NK-92 (cell line): ENCODE data around the gene GLI1.
"Not testable (repeated sequence)": the region's sequence is repeated elsewhere in the genome, so short reads cannot be mapped to it uniquely, and the experiment has no call there.

ENCODE experiments used
- DNase-seq: peaks from one replicate; lab custom pipeline; 2025; ENCODE audit not compliant: unreplicated experiment; lab: John Stamatoyannopoulos, UW

Gene GLI1

GRCh38 chr12:57459750-57460467 lies at the start of gene GLI1:
Gene GLI1, plus strand, starts transcription at chr12:57459785. Its CDS starts 3,907 bp downstream, at chr12:57463692.
- DNase-seq = no peak

DNA sequence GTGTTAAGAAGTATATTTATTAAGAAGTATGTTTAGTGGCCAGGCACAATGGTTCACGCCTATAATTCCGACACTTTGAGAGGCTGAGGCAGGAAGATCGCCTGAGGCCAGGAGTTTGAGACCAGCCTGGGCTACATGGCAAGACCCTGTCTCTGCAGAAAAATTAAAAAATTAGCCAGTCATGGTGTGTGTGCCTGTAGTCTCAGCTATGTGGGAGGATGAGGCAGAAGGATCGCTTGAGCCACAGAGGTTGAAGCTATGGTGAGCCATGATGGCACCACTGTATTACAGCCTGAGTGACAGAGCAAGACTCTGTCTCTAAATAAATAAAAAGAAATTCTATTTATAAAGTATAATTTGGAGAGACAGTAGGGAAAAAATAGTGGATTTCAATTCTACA lies 49.1 kb upstream of the GLI1 start:
- no peak for DNase-seq

DNA sequence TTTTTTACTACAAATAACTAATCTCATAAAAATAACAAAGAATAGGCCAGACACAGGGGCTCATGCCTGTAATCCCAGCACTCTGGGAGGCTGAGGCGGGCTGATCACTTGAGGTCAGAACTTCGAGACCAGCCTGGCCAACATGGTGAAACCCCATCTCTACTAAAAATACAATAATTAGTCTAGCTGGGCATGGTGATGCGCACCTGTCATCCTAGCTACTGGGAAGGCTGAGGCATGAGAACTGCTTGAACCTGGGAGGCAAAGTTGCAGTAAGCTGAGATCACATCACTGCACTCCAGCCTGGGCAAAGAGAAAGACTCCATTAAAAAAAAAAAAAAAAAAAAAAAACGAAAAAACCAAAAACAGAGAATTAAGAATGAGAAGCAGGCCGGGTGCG lies 45.4 kb upstream of the GLI1 start:
- not testable (repeated sequence) for DNase-seq

DNA sequence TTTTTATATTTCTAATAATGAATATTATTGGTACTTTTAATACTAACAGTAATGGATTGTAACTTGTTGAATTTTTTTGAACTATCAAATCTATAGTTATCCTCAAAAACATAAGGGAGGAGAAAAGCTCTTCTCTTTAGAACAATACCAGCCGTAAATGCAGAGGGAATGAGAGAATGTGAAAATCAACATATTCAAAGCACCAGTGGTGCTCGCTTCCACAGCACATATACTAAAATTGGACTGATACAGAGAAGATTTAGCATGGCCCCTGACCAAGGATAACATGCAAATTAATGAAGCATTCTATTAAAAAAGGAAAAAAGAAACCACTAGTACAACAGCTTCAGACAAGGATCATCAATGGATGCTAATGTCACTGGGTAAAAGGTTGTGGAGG lies 44.5 kb upstream of the GLI1 start:
- no peak for DNase-seq

GRCh38 chr12:57416039-57416996 lies 43.3 kb upstream of the GLI1 start:
- DNase-seq = no peak

DNA sequence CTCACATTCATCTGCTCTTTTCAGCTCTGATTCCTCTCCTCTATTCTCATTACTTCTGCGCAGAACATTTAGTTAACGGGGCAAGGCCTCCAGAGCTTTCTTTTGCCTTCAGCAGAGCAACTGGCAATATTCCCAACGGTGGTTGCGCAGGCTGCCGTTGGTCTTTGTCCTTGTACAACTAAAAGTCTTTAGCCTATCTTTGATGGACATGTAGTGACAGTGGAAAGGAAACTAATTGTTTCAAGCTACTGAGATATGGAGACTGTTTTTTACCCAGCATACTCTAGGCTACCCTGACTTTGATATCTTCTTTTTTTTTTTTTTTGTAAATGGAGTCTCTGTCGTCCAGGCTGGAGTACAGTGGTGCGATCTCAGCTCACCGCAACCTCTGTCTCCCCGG lies 41.3 kb upstream of the GLI1 start:
- no peak for DNase-seq

GRCh38 chr12:57419495-57419894 lies 40.1 kb upstream of the GLI1 start:
- DNase-seq = no peak

DNA sequence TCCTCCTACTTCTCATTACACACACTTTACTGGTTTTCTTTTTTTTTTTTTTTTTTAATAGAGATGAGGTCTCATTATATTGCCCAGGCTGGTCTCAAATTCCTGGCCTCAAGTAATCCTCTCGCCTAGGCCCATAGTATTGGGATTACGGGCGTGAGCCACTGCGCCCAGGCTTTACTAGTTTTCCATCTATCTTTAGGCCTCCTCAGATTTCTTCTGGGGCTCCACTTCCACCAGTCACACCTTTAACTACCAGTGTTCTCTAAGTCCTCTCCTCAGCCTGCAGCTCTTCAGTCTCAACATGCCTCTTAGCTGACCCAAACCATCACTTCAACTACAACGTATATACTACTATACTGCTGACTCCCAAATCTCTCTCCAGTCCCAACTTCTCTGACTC lies 39.1 kb upstream of the GLI1 start:
- DNase-seq = no peak

DNA sequence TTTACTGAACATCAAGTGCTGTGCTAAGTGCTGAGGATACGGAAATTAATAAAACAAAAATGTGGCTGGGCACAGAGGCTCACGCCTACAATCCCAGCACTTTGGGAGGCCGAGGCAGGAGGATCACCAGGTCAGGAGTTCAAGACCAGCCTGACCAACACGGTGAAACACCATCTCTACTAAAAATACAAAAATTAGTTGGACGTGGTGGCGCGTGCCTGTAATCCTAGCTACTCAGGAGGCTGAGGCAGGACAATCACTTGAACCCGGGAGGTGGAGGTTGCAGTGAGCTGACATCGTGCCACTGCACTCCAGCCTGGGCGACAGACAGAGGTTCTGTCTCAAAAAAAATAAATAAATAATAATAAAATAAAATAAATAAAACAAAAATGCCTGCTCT lies 32.6 kb upstream of the GLI1 start:
- not testable (repeated sequence) for DNase-seq

DNA sequence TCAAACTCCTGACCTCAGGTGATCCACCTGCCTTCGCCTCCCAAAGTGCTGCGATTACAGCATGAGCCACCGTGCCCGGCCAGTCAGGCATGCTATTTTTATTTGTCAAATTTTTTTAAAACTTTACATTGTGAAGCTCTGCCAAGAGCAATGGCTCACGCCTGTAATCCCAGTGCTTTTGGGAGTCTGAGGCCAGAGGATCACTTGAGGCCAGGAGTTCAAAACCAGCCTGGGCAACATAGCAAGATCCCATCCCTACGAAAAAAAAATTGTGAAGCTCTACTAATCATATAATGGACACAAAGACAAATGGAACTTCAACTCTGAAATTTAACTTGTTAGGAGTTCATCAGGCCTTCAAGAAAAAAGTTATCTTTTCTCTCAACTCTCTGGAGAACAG lies 30.6 kb upstream of the GLI1 start:
- DNase-seq = no peak

DNA sequence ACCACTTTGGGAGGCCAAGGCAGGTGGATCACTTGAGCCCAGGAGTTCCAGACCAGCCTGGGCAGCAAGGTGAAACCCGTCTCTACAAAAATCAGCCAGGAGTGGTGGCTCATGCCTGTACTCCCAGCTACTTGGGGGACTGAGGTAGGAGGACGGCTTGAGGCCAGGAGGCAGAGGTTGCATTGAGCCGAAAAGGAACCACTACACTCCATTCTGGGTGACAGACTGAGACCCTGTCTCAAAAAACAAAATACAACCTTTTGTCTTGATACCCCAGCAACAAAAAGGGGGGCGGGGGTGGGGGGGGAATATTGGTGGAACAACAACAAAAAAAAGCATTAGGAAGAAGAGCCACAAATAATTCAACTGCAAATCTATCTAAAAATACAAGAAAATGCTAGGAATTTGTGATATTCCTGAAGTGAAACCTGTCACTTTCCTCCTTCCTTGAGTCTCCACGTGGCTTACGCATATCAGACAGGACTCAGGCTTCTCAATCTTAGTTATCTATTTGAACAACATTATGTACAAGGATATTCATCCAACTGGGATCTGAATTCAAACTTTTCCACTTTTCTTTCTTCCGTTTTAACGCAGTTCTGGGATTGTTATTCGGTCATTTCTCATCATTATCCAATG lies 30.0 kb upstream of the GLI1 start:
- DNase-seq = no peak

GRCh38 chr12:57430112-57430930 lies 29.3 kb upstream of the GLI1 start:
- no peak for DNase-seq

GRCh38 chr12:57430931-57431566 lies 28.5 kb upstream of the GLI1 start, which contains the start of gene R3HDM2:
Gene R3HDM2, minus strand, starts transcription at chr12:57431043. Its CDS starts 120,615 bp downstream, at chr12:57310428.
- peak; percentile 72 for DNase-seq

DNA sequence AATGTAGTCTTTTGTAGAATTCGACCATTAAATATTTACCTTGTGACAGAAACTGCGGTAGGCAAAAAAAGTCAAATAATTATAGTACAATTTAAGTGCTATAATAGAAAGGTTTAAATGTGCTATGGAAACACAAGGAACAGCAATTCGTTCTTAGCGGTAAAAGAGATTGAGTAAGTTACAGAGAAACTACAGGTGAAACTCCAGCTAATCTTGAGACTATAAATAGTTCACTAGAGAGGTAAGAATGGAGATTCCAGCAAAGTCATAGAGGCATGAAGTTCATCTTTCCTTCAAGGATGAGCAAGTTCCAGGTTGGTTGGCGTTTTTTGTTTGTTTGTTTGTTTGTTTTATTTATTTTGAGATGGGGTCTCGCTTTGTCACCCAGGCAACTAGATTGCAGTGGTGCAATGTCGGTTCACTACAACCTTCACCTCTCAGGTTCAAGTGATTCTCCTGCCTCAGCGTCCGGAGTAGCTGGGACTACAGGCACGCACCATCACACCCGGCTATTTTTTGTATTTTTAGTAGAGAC lies 27.9 kb upstream of the GLI1 start:
- DNase-seq = no peak

- DNase-seq = no peak
These were observed 26.2 kb upstream of the GLI1 start for GRCh38 chr12:57433370-57433769.

- no peak for DNase-seq
These were observed 24.9 kb upstream of the GLI1 start, which contains the start of gene INHBC for GRCh38 chr12:57434517-57435223. Gene INHBC, plus strand, starts transcription at chr12:57434784. Its CDS starts 103 bp downstream, at chr12:57434887.

DNA sequence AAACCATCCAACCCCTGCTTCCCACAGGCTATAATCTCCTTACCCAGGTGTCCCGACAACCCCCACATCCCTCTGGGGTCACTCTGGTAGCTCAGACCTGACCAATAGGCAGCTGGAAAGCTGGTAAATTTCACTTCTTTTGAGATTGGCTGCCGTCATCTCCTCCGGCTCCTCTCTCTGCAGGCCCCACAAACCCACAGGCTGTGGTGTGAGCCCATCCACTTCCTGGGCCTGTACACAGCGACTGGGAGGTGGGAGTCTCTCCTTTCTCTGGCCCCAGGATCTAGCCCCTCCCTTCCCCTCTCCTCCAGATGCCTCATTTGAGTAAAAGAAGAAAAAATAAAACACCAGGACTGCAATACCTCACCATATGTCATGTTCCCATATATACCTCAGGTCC lies 24.3 kb upstream of the GLI1 start:
- no peak for DNase-seq

- no peak for DNase-seq
These were observed 21.2 kb upstream of the GLI1 start for GRCh38 chr12:57438400-57438799.

DNA sequence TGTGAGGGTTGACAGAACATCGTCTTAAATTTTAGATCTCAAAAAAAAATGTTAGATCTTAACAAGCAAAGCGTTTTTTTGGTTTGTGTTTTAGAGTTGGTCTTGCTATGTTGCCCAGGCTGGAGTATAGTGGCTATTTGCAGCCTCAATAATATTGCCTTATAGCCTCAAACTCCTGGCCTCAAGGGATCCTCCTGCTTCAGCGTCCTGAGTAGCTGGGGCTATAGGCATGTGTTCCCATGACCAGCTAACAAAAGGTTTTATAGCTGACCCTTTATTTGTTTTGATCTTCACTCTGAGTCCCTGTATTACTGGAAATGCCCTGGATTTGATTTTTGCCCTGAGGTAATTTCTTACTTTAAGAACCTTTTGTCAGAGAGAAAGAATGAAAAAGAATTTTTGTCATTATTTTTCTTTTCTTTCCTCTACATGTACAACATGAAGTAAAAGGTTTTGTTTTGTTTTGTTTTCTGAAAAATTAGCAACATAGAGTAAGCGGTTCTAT lies 19.8 kb upstream of the GLI1 start:
- DNase-seq = no peak
